K562 (cell line): ENCODE measurements around the gene LGALS3.

Experiments used
- CREM ChIP-seq: IDR thresholded peaks from 2 replicates; pipeline ENCODE4 v1.6.1; 2014; ENCODE audit warnings: antibody characterized with exemption, low read depth
- CTCF ChIP-seq, 3 experiments: IDR thresholded peaks in 2 of 3; conservative IDR thresholded peaks in 1 of 3; 2 replicates each; pipeline ENCODE4 v1.5.1; 2011 to 2012; ENCODE audit warnings: low read length in 3 of 3, mild to moderate bottlenecking in 3 of 3, control low read depth in 2 of 3, improper control_type of control experiment in 1 of 3, inconsistent platforms in 1 of 3, low read depth in 1 of 3, mixed read lengths in 1 of 3, moderate library complexity in 1 of 3; ENCODE audit not compliant: insufficient read depth in 2 of 3
- SP2 ChIP-seq: IDR thresholded peaks from 2 replicates; pipeline ENCODE4 v1.6.1; 2011; ENCODE audit warnings: mild to moderate bottlenecking, low read depth, low read length, moderate library complexity; ENCODE audit not compliant: poor library complexity, severe bottlenecking; ENCODE audit errors: extremely low read depth
- SREBF2 ChIP-seq: sonication (generic); formaldehyde crosslinking; IDR thresholded peaks from 2 replicates; pipeline ENCODE4 v1.4.0; 2020; ENCODE audit warnings: mild to moderate bottlenecking, missing genetic modification reagents
- TAF1 ChIP-seq: IDR thresholded peaks from 2 replicates; pipeline ENCODE4 v1.6.1; 2011; ENCODE audit warnings: mild to moderate bottlenecking, low read length, moderate library complexity; ENCODE audit not compliant: insufficient read depth, control insufficient read depth, severe bottlenecking; ENCODE audit errors: extremely low read depth

GRCh38 chr14:55092341-55092740, 36.7 kb upstream of the LGALS3 start:
- no peak for TF ChIP-seq TAF1
- TF ChIP-seq SREBF2 (CRISPR knock-in tag) = no peak
- no peak for TF ChIP-seq SP2
- no peak for TF ChIP-seq CREM
- no peak for TF ChIP-seq CTCF (IDR thresholded peaks at IDR 0.05 in 2 of 3, conservative IDR thresholded peaks at IDR 0.05 in 1 of 3; ENCODE audit: insufficient read depth in 2 of 3, low read depth in 1 of 3, low read length in 3 of 3)
